ENCODE measurements around the gene POMGNT2.
"Not testable (repeated sequence)": the region's sequence is repeated elsewhere in the genome, so short reads cannot be mapped to it uniquely, and the experiment has no call there.

The POMGNT2 gene

GRCh38 chr3:43080726-43081568 lies 24.9 kb downstream of the POMGNT2 start:
- no peak for DNase-seq
- in situ Hi-C loops (cut with HindIII; ENCODE audit: low pct_ligation_motif_present, low pct_unique_long_range_greater_than_20kb, low sequenced_read_pairs), result no loop called here

- no peak for DNase-seq
- in situ Hi-C loops (cut with HindIII; ENCODE audit: low pct_ligation_motif_present, low pct_unique_long_range_greater_than_20kb, low sequenced_read_pairs), result no loop called here
Observed at GRCh38 chr3:43079536-43080332, 26.1 kb downstream of the POMGNT2 start.

GRCh38 chr3:43077707-43078106 lies 28.2 kb downstream of the POMGNT2 start:
- in situ Hi-C loops (cut with HindIII; ENCODE audit: low pct_ligation_motif_present, low pct_unique_long_range_greater_than_20kb, low sequenced_read_pairs), result no loop called here
- no peak for DNase-seq

- no peak for DNase-seq
- in situ Hi-C loops (cut with HindIII; ENCODE audit: low pct_ligation_motif_present, low pct_unique_long_range_greater_than_20kb, low sequenced_read_pairs), result no loop called here
Observed at GRCh38 chr3:43077261-43077660, 28.6 kb downstream of the POMGNT2 start.

- in situ Hi-C loops (cut with HindIII; ENCODE audit: low pct_ligation_motif_present, low pct_unique_long_range_greater_than_20kb, low sequenced_read_pairs), result no loop called here
- DNase-seq, result no peak
Observed at GRCh38 chr3:43076857-43077256, 29.0 kb downstream of the POMGNT2 start.

GRCh38 chr3:43075904-43076661 lies 29.8 kb downstream of the POMGNT2 start:
- DNase-seq, result no peak
- in situ Hi-C loops (cut with HindIII; ENCODE audit: low pct_ligation_motif_present, low pct_unique_long_range_greater_than_20kb, low sequenced_read_pairs), result no loop called here

GRCh38 chr3:43074901-43075689 lies 30.8 kb downstream of the POMGNT2 start:
- in situ Hi-C loops (cut with HindIII; ENCODE audit: low pct_ligation_motif_present, low pct_unique_long_range_greater_than_20kb, low sequenced_read_pairs), result no loop called here
- DNase-seq, result no peak

GRCh38 chr3:43074482-43074881 lies 31.4 kb downstream of the POMGNT2 start:
- in situ Hi-C loops (cut with HindIII; ENCODE audit: low pct_ligation_motif_present, low pct_unique_long_range_greater_than_20kb, low sequenced_read_pairs), result no loop called here
- no peak for DNase-seq

- in situ Hi-C loops (cut with HindIII; ENCODE audit: low pct_ligation_motif_present, low pct_unique_long_range_greater_than_20kb, low sequenced_read_pairs), result no loop called here
Observed at GRCh38 chr3:43073836-43074220, 32.1 kb downstream of the POMGNT2 start.

GRCh38 chr3:43073116-43073835 lies 32.6 kb downstream of the POMGNT2 start:
- no peak for DNase-seq
- in situ Hi-C loops (cut with HindIII; ENCODE audit: low pct_ligation_motif_present, low pct_unique_long_range_greater_than_20kb, low sequenced_read_pairs), result no loop called here

More at GRCh38 chr3:43073836-43074220, 32.1 kb downstream of the POMGNT2 start:
- no peak for DNase-seq

GRCh38 chr3:43072361-43072760 lies 33.5 kb downstream of the POMGNT2 start:
- in situ Hi-C loops (cut with HindIII; ENCODE audit: low pct_ligation_motif_present, low pct_unique_long_range_greater_than_20kb, low sequenced_read_pairs), result no loop called here
- no peak for DNase-seq

GRCh38 chr3:43071313-43071893 lies 34.5 kb downstream of the POMGNT2 start:
- DNase-seq, result no peak
- in situ Hi-C loops (cut with HindIII; ENCODE audit: low pct_ligation_motif_present, low pct_unique_long_range_greater_than_20kb, low sequenced_read_pairs), result no loop called here

GRCh38 chr3:43070670-43071069 lies 35.2 kb downstream of the POMGNT2 start:
- DNase-seq; in situ Hi-C loops (cut with HindIII; ENCODE audit: low pct_ligation_motif_present, low pct_unique_long_range_greater_than_20kb, low sequenced_read_pairs): not testable (repeated sequence)

- in situ Hi-C loops (cut with HindIII; ENCODE audit: low pct_ligation_motif_present, low pct_unique_long_range_greater_than_20kb, low sequenced_read_pairs), result no loop called here
- DNase-seq, result no peak
Observed at GRCh38 chr3:43063114-43063513, 42.8 kb downstream of the POMGNT2 start.

GRCh38 chr3:43062564-43063040 lies 43.3 kb downstream of the POMGNT2 start:
- in situ Hi-C loops (cut with HindIII; ENCODE audit: low pct_ligation_motif_present, low pct_unique_long_range_greater_than_20kb, low sequenced_read_pairs), result no loop called here
- DNase-seq, result no peak

- no peak for DNase-seq
- in situ Hi-C loops (cut with HindIII; ENCODE audit: low pct_ligation_motif_present, low pct_unique_long_range_greater_than_20kb, low sequenced_read_pairs), result no loop called here
Observed at GRCh38 chr3:43062040-43062563, 43.8 kb downstream of the POMGNT2 start.
